GM23338 (cell line): ENCODE results near the gene DDR2.

Experiments
- EZH2 ChIP-seq: fragments of 200-600 bp; sonication (generic); IDR thresholded peaks from one replicate; pipeline ENCODE4 v1.8.0; 2017; ENCODE audit warnings: antibody characterized with exemption, mild to moderate bottlenecking, low read depth; ENCODE audit not compliant: unreplicated experiment
- EZH2phosphoT487 ChIP-seq: fragments of 200-600 bp; sonication (generic); IDR thresholded peaks from one replicate; pipeline ENCODE4 v1.8.1; 2018; ENCODE audit warnings: antibody characterized with exemption; ENCODE audit not compliant: unreplicated experiment
- JUNB ChIP-seq: IDR thresholded peaks from one replicate; pipeline ENCODE4 v1.6.1; 2016; ENCODE audit warnings: antibody characterized with exemption; ENCODE audit not compliant: unreplicated experiment
- POLR2AphosphoS5 ChIP-seq: IDR thresholded peaks from 2 replicates; pipeline ENCODE4 v1.6.1; 2016; ENCODE audit warnings: antibody characterized with exemption, low read depth
- ZNF331 ChIP-seq: fragments of 250-450 bp; sonication (Bioruptor Pico); IDR thresholded peaks from 2 replicates; pipeline ENCODE4 v1.5.0; 2020; ENCODE audit warnings: low read depth, mild to moderate bottlenecking, moderate library complexity
- TF ChIP-seq, protein P1 (sequence below), 2 experiments: fragments of 200-600 bp in 1 of 2; sonication (generic) in 1 of 2; conservative IDR thresholded peaks; 2 replicates each; pipeline versions ENCODE4 v1.5.1 to v1.6.1; 2016 to 2017; ENCODE audit warnings: antibody characterized with exemption in 2 of 2, low read depth in 2 of 2, mild to moderate bottlenecking in 2 of 2, moderate library complexity in 1 of 2
- TF ChIP-seq, protein P2 (sequence below): IDR thresholded peaks from 2 replicates; pipeline ENCODE4 v1.6.1; 2016; ENCODE audit warnings: antibody characterized with exemption
- TF ChIP-seq, protein P3 (sequence below): IDR thresholded peaks from one replicate; pipeline ENCODE4 v1.6.1; 2018; ENCODE audit warnings: antibody characterized with exemption; ENCODE audit not compliant: unreplicated experiment

DNA sequence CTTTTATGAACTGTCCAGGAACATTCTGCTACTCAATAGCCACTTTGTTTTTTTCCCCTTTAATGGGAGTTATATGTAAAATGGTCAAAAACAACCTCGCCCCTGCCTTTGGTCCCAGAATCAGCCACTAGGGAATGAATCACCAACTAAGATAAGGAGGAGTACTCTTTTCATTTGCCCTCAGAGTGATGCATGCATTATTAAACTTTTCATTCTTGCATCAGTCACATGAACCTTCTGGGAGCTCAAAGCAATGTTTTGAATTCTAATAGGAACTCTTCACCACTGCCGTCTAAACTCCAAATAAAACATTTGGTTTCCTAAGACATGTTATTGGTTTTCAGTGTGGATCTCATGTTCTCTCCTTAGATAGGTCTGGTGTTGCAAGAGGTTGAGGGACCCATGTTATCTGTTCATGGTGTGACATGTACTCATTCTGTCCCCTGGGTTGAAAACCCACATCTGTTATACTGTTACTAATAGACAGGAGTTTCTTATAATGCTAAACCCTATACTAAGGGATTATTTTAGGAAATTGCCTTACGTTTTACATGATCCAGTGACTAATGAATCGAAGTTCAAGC, 140.4 kb downstream of the DDR2 start:
- TF ChIP-seq, protein P1, sequence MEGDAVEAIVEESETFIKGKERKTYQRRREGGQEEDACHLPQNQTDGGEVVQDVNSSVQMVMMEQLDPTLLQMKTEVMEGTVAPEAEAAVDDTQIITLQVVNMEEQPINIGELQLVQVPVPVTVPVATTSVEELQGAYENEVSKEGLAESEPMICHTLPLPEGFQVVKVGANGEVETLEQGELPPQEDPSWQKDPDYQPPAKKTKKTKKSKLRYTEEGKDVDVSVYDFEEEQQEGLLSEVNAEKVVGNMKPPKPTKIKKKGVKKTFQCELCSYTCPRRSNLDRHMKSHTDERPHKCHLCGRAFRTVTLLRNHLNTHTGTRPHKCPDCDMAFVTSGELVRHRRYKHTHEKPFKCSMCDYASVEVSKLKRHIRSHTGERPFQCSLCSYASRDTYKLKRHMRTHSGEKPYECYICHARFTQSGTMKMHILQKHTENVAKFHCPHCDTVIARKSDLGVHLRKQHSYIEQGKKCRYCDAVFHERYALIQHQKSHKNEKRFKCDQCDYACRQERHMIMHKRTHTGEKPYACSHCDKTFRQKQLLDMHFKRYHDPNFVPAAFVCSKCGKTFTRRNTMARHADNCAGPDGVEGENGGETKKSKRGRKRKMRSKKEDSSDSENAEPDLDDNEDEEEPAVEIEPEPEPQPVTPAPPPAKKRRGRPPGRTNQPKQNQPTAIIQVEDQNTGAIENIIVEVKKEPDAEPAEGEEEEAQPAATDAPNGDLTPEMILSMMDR (conservative IDR thresholded peaks at IDR 0.05; ENCODE audit: low read depth in 2 of 2) = no peak
- TF ChIP-seq, protein P2, sequence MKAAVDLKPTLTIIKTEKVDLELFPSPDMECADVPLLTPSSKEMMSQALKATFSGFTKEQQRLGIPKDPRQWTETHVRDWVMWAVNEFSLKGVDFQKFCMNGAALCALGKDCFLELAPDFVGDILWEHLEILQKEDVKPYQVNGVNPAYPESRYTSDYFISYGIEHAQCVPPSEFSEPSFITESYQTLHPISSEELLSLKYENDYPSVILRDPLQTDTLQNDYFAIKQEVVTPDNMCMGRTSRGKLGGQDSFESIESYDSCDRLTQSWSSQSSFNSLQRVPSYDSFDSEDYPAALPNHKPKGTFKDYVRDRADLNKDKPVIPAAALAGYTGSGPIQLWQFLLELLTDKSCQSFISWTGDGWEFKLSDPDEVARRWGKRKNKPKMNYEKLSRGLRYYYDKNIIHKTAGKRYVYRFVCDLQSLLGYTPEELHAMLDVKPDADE = no peak
- TF ChIP-seq ZNF331 (no peak), EZH2 (no peak), POLR2AphosphoS5 (no peak), EZH2phosphoT487 (no peak), JUNB (no peak)
- TF ChIP-seq, protein P3, sequence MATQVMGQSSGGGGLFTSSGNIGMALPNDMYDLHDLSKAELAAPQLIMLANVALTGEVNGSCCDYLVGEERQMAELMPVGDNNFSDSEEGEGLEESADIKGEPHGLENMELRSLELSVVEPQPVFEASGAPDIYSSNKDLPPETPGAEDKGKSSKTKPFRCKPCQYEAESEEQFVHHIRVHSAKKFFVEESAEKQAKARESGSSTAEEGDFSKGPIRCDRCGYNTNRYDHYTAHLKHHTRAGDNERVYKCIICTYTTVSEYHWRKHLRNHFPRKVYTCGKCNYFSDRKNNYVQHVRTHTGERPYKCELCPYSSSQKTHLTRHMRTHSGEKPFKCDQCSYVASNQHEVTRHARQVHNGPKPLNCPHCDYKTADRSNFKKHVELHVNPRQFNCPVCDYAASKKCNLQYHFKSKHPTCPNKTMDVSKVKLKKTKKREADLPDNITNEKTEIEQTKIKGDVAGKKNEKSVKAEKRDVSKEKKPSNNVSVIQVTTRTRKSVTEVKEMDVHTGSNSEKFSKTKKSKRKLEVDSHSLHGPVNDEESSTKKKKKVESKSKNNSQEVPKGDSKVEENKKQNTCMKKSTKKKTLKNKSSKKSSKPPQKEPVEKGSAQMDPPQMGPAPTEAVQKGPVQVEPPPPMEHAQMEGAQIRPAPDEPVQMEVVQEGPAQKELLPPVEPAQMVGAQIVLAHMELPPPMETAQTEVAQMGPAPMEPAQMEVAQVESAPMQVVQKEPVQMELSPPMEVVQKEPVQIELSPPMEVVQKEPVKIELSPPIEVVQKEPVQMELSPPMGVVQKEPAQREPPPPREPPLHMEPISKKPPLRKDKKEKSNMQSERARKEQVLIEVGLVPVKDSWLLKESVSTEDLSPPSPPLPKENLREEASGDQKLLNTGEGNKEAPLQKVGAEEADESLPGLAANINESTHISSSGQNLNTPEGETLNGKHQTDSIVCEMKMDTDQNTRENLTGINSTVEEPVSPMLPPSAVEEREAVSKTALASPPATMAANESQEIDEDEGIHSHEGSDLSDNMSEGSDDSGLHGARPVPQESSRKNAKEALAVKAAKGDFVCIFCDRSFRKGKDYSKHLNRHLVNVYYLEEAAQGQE = no peak
